ENCODE measurements around the gene DGCR6L. TPM values are rescaled to one million over a fixed set of nuclear protein-coding genes. Genes with fewer than 3 reads are reported as not detected.

Gene DGCR6L
- total and polyA plus RNA-seq, 2 of the 4 experiments (the other 2 are of a cell fraction): 65.4 to 80.4 TPM

- Histone ChIP-seq H3K4me2 (ENCODE audit: low read depth, low read length) (no peak overlapping the region), H3K36me3 (ENCODE audit: control insufficient read depth, insufficient read depth, low read length) (peaks cover 2% of the 10 kb centered on the region; the same call in 1 of the 2 replicates), H4K8ac (ENCODE audit: low read depth in 2 of 2, low read length in 2 of 2) (no peak overlapping the region), H3K27me3 (ENCODE audit: control insufficient read depth, insufficient read depth, low read length) (no peaks in the 10 kb centered on the region), H2AK5ac (ENCODE audit: low read depth, low read length) (no peak overlapping the region), H2BK120ac (ENCODE audit: low read depth, low read length) (no peak overlapping the region), H2AK9ac (replicated peaks; ENCODE audit: low read depth, low read length, poor library complexity) (no peak overlapping the region), H3K18ac (ENCODE audit: low read depth, low read length) (no peak overlapping the region), H3K56ac (ENCODE audit: extremely low read depth, insufficient read depth, low read length) (no peak overlapping the region), H3K9me1 (ENCODE audit: insufficient read depth, low read length) (peaks cover 5% of the 10 kb centered on the region; the same call in 1 of the 2 replicates), H3K4me1 (ENCODE audit: control insufficient read depth, insufficient read depth, low read length) (peaks cover 11% of the 10 kb centered on the region), H3K9me3 (ENCODE audit: control insufficient read depth, insufficient read depth, low read length) (no peaks in the 10 kb centered on the region), H3K79me1 (ENCODE audit: low read depth in 1 of 2, low read length in 2 of 2) (peaks cover 11 to 42% of the 10 kb centered on the region in 2 experiments), H2AFZ (replicated peaks; ENCODE audit: low read length, poor library complexity) (no peak overlapping the region), H3K4ac (ENCODE audit: low read depth, low read length) (no peak overlapping the region), H3K4me3 (ENCODE audit: insufficient read depth, low read depth, low read length) (no peak overlapping the region), H2BK5ac (ENCODE audit: low read depth, low read length, poor library complexity, severe bottlenecking) (no peak overlapping the region), H2BK15ac (ENCODE audit: low read depth, low read length) (no peak overlapping the region), H2BK20ac (ENCODE audit: low read depth, low read length) (no peak overlapping the region), H4K5ac (ENCODE audit: low read depth, low read length) (no peak overlapping the region), H4K91ac (ENCODE audit: insufficient read depth, low read depth, low read length) (no peak overlapping the region), H3K14ac (replicated peaks; ENCODE audit: low read depth, low read length) (no peak overlapping the region), H3K9ac (ENCODE audit: low read depth, low read length) (no peak overlapping the region), H4K20me1 (ENCODE audit: insufficient read depth, low read length) (peaks cover 13% of the 10 kb centered on the region; the same call in 1 of the 2 replicates), H3K27ac (ENCODE audit: insufficient read depth, low read length) (no peak overlapping the region), H3K23ac (ENCODE audit: low read depth, low read length) (no peak overlapping the region)
- 100% methylated on average over 1 of the region's 12 CpGs; no CpG with 5 or more reads in 1 of the 2 experiments for WGBS, 2 experiments (ENCODE audit: extremely low coverage in 2 of 2, insufficient read length in 1 of 2)
- in situ Hi-C loops (cut with MboI; ENCODE audit: low sequenced_read_pairs): no loop called here
- no TSS peak for BruUV-seq (replicated peaks)
- ATAC-seq (ENCODE audit: low read depth): no peak
- CTCF ChIA-PET: interaction anchor here (1.2 kb wide), 1 partner anchor 15 kb away, joined by 5 read pairs; no protein-coding TSS in a partner anchor
- DNase-seq: no peak
- POLR2A ChIA-PET (ENCODE audit: unreplicated experiment): no interaction called here
- dilution Hi-C loops (cut with HindIII; ENCODE audit: low sequenced_read_pairs, unreplicated experiment): no loop called here
- intact Hi-C loops (cut with micrococcal nuclease): no loop called here
- TF ChIP-seq MXI1 (IDR thresholded peaks at IDR 0.05; ENCODE audit: borderline replicate concordance, low read depth, low read length) (no peak), RAD21 (IDR thresholded peaks at IDR 0.05; ENCODE audit: low read length) (no peak), NFE2L2 (IDR thresholded peaks at IDR 0.05; ENCODE audit: low read depth, low read length) (no peak), SMC3 (IDR thresholded peaks at IDR 0.05; ENCODE audit: low read depth, low read length) (no peak), CHD1 (IDR thresholded peaks at IDR 0.05; ENCODE audit: low read depth, low read length) (no peak), MAFK (IDR thresholded peaks at IDR 0.05; ENCODE audit: low read depth, low read length) (no peak), BHLHE40 (IDR thresholded peaks at IDR 0.05; ENCODE audit: low read depth, low read length) (no peak), CTCF (conservative IDR thresholded peaks at IDR 0.05; ENCODE audit: low read depth, low read length) (no peak), RFX5 (IDR thresholded peaks at IDR 0.05; ENCODE audit: low read depth, low read length) (no peak), FOS (IDR thresholded peaks at IDR 0.05; ENCODE audit: low read depth, low read length) (no peak), ELK1 (IDR thresholded peaks at IDR 0.05; ENCODE audit: borderline replicate concordance, low read depth, low read length) (no peak), RCOR1 (IDR thresholded peaks at IDR 0.05; ENCODE audit: insufficient replicate concordance, low read length) (no peak)
These were observed 3.5 kb downstream of the DGCR6L start for GRCh38 chr22:20316217-20316843.
